Activated CD8-positive, alpha-beta T cell treated with anti-CD3 and anti-CD28 coated beads for 36 hours (primary cell): ENCODE results near the gene LDAF1. TPM values are rescaled to one million over a fixed set of nuclear protein-coding genes. Genes with fewer than 3 reads are reported as not detected.

Experiments
- ATAC-seq: fragments of 200-7000 bp; cut with Tn5 transposase; one replicate; pipeline ENCODE4 v1.10.0; 2021; ENCODE audit warnings: mild to moderate bottlenecking, moderate library complexity
- CTCF ChIA-PET: fragments of 350-600 bp; sonication (Branson Sonifier 250); formaldehyde crosslinking; loops from one replicate; lab custom pipeline; 2021; ENCODE audit warnings: antibody characterized with exemption; lab: Charles Lee
- POLR2A ChIA-PET: fragments of 350-600 bp; sonication (Branson Sonifier 250); formaldehyde crosslinking; loops from one replicate; lab custom pipeline; 2021; ENCODE audit warnings: antibody characterized with exemption; lab: Charles Lee
- DNase-seq: peaks from one replicate; pipeline ENCODE4 v3.0.0-alpha.2; 2020
- H3K27ac Mint-ChIP-seq: one replicate; pipeline ENCODE4 v1.8.0; 2021; ENCODE audit warnings: mild to moderate bottlenecking, mixed read lengths
- H3K27me3 Mint-ChIP-seq: one replicate; pipeline ENCODE4 v1.8.0; 2021; ENCODE audit warnings: mixed read lengths
- H3K36me3 Mint-ChIP-seq: one replicate; pipeline ENCODE4 v1.8.0; 2021; ENCODE audit warnings: low read depth, mixed read lengths
- H3K4me1 Mint-ChIP-seq: one replicate; pipeline ENCODE4 v1.8.0; 2021; ENCODE audit warnings: low read depth, mixed read lengths
- H3K4me3 Mint-ChIP-seq: one replicate; pipeline ENCODE4 v1.8.0; 2021; ENCODE audit warnings: mild to moderate bottlenecking, moderate library complexity, mixed read lengths
- H3K9me3 Mint-ChIP-seq: one replicate; pipeline ENCODE4 v1.8.0; 2021; ENCODE audit warnings: mixed read lengths
- CTCF ChIP-seq: fragments of 200-600 bp; IDR thresholded peaks from one replicate; pipeline ENCODE4 v1.8.0; 2022; ENCODE audit warnings: antibody characterized with exemption, mild to moderate bottlenecking
- intact Hi-C: fragments of 100-400 bp; cut with micrococcal nuclease; formaldehyde crosslinking; loops from one replicate; pipeline ENCODE4 v1.10.0; 2022
- total RNA-seq, 2 experiments: library from RNA; stranded (reverse); gene quantifications; one replicate each; pipeline ENCODE4 v1.2.3, GENCODE V29; 2021

The LDAF1 gene
- total RNA-seq, 2 experiments from 2014 or later = 10.3 to 12.6 TPM

GRCh38 chr16:21208446-21209230 lies 50.2 kb downstream of the LDAF1 start:
- intact Hi-C loops = no loop called here
- no peak overlapping the region for H3K27ac Mint-ChIP-seq
- ATAC-seq = no peak
- peaks cover 14% of the 10 kb centered on the region for H3K27me3 Mint-ChIP-seq
- CTCF ChIA-PET = interaction anchor here (1.8 kb wide), 1 partner anchor 20 kb away, joined by 7 read pairs; no protein-coding TSS in a partner anchor
- H3K36me3 Mint-ChIP-seq = no peaks in the 10 kb centered on the region
- DNase-seq = no peak
- H3K4me3 Mint-ChIP-seq = no peak overlapping the region
- POLR2A ChIA-PET = interaction anchor here (1.0 kb wide), 1 partner anchor 27 kb away, joined by 3 read pairs; no protein-coding TSS in a partner anchor
- no peak for TF ChIP-seq CTCF
- no peaks in the 10 kb centered on the region for H3K4me1 Mint-ChIP-seq
- no peaks in the 10 kb centered on the region for H3K9me3 Mint-ChIP-seq

- no peaks in the 10 kb centered on the region for H3K4me1 Mint-ChIP-seq
- H3K4me3 Mint-ChIP-seq = no peak within 1 kb of the TSS
- POLR2A ChIA-PET = interaction anchor here (0.7 to 1.2 kb wide), 2 partner anchors 90 to 1406 kb away, joined by 3 read pairs; no protein-coding TSS in a partner anchor
These were observed 53.0 kb downstream of the LDAF1 start, which contains the start of gene ZP2 for GRCh38 chr16:21211486-21211885. Gene ZP2, minus strand, starts transcription at chr16:21211574. Its CDS starts 27 bp downstream, at chr16:21211547.

GRCh38 chr16:21214086-21214485 lies 55.6 kb downstream of the LDAF1 start:
- Mint-ChIP-seq H3K4me3 (no peak overlapping the region), H3K27me3 (peaks cover 13% of the 10 kb centered on the region), H3K9me3 (no peaks in the 10 kb centered on the region), H3K27ac (no peak overlapping the region), H3K36me3 (no peaks in the 10 kb centered on the region), H3K4me1 (no peaks in the 10 kb centered on the region)
- intact Hi-C loops = no loop called here
- CTCF ChIA-PET = no interaction called here
- no peak for DNase-seq
- TF ChIP-seq CTCF = no peak
- no peak for ATAC-seq
- POLR2A ChIA-PET = no interaction called here

More at GRCh38 chr16:21211486-21211885, 53.0 kb downstream of the LDAF1 start, which contains the start of gene ZP2:
- Mint-ChIP-seq H3K9me3 (no peaks in the 10 kb centered on the region), H3K36me3 (no peaks in the 10 kb centered on the region), H3K27ac (no peak within 1 kb of the TSS), H3K27me3 (peaks cover 13% of the 10 kb centered on the region)
- no peak for DNase-seq
- CTCF ChIA-PET = interaction anchor here (1.2 kb wide), 1 partner anchor 23 kb away, joined by 3 read pairs; no protein-coding TSS in a partner anchor
- intact Hi-C loops = no loop called here
- no peak for TF ChIP-seq CTCF
- no peak for ATAC-seq

GRCh38 chr16:21217121-21217520 lies 58.6 kb downstream of the LDAF1 start:
- TF ChIP-seq CTCF = no peak

GRCh38 chr16:21218153-21218552 lies 59.7 kb downstream of the LDAF1 start:
- no peaks in the 10 kb centered on the region for H3K4me1 Mint-ChIP-seq
- peaks cover 23% of the 10 kb centered on the region for H3K27me3 Mint-ChIP-seq
- intact Hi-C loops = no loop called here
- DNase-seq (no peak), ATAC-seq (no peak)
- no peaks in the 10 kb centered on the region for H3K9me3 Mint-ChIP-seq
- POLR2A ChIA-PET = no interaction called here
- H3K27ac Mint-ChIP-seq = no peak overlapping the region
- no peaks in the 10 kb centered on the region for H3K36me3 Mint-ChIP-seq
- CTCF ChIA-PET = no interaction called here
- no peak for TF ChIP-seq CTCF
- H3K4me3 Mint-ChIP-seq = no peak overlapping the region

More at GRCh38 chr16:21217121-21217520, 58.6 kb downstream of the LDAF1 start:
- Mint-ChIP-seq H3K4me1 (no peaks in the 10 kb centered on the region), H3K27me3 (peaks cover 19% of the 10 kb centered on the region), H3K27ac (no peak overlapping the region), H3K9me3 (no peaks in the 10 kb centered on the region), H3K4me3 (no peak overlapping the region), H3K36me3 (no peaks in the 10 kb centered on the region)
- POLR2A ChIA-PET = no interaction called here
- DNase-seq (no peak), ATAC-seq (no peak)
- intact Hi-C loops = no loop called here
- CTCF ChIA-PET = no interaction called here
